Activated CD8-positive, alpha-beta memory T cell treated with anti-CD3 and anti-CD28 coated beads, Interleukin-2, amount 10 ng/mL, durations not matched to agents 7 days and 5 days (primary cell): Measurements from ENCODE around the gene MINDY4. TPM values are rescaled to one million over a fixed set of nuclear protein-coding genes. Genes with fewer than 3 reads are reported as not detected.
A peak's percentile ranks its signal among the peaks of the same experiment; 100 is the strongest.

Experiments
- ATAC-seq: fragments of 150-1000 bp; cut with Tn5 transposase; one replicate; pipeline ENCODE4 v1.10.0; 2021; ENCODE audit warnings: moderate library complexity
- CTCF ChIA-PET: fragments of 350-600 bp; sonication (Branson Sonifier 250); formaldehyde crosslinking; loops from one replicate; lab custom pipeline; 2021; ENCODE audit warnings: antibody characterized with exemption; lab: Charles Lee
- DNase-seq: peaks from one replicate; pipeline ENCODE4 v3.0.0-alpha.2; 2020
- H3K27ac Mint-ChIP-seq: one replicate; pipeline ENCODE4 v1.8.0; 2021; ENCODE audit warnings: mild to moderate bottlenecking, mixed read lengths
- H3K27me3 Mint-ChIP-seq: one replicate; pipeline ENCODE4 v1.8.0; 2021; ENCODE audit warnings: mixed read lengths
- H3K36me3 Mint-ChIP-seq: one replicate; pipeline ENCODE4 v1.8.0; 2021; ENCODE audit warnings: mild to moderate bottlenecking, mixed read lengths
- H3K4me1 Mint-ChIP-seq: one replicate; pipeline ENCODE4 v1.8.0; 2021; ENCODE audit warnings: mixed read lengths
- H3K4me3 Mint-ChIP-seq: one replicate; pipeline ENCODE4 v1.8.0; 2021; ENCODE audit warnings: mild to moderate bottlenecking, moderate library complexity, mixed read lengths
- H3K9me3 Mint-ChIP-seq: one replicate; pipeline ENCODE4 v1.8.0; 2022; ENCODE audit warnings: low read depth, mixed read lengths
- total RNA-seq, 2 experiments: library from RNA; stranded (reverse); gene quantifications; one replicate each; pipeline ENCODE4 v1.2.3, GENCODE V29; 2021

Gene MINDY4
- total RNA-seq, 2 experiments from 2014 or later: 1.1 to 1.3 TPM

- Mint-ChIP-seq H3K4me1 (peaks cover under 1% of the 10 kb centered on the region), H3K36me3 (no peaks in the 10 kb centered on the region), H3K9me3 (no peaks in the 10 kb centered on the region), H3K27ac (no peak overlapping the region), H3K27me3 (no peaks in the 10 kb centered on the region), H3K4me3 (no peak overlapping the region)
- CTCF ChIA-PET: interaction anchor here (1.2 kb wide), 1 partner anchor 10 kb away, joined by 3 read pairs; no protein-coding TSS in a partner anchor
- no peak for ATAC-seq
- no peak for DNase-seq
Observed at GRCh38 chr7:30790356-30790755, 19.1 kb downstream of the MINDY4 start.

- Mint-ChIP-seq H3K4me1 (peaks cover 9% of the 10 kb centered on the region), H3K36me3 (peaks cover 1% of the 10 kb centered on the region), H3K9me3 (no peaks in the 10 kb centered on the region), H3K4me3 (no peak overlapping the region), H3K27ac (no peak overlapping the region), H3K27me3 (no peaks in the 10 kb centered on the region)
- CTCF ChIA-PET: interaction anchor here (1.2 to 1.5 kb wide), 2 partner anchors 8 to 10 kb away, joined by 3 to 4 read pairs; no protein-coding TSS in a partner anchor
- DNase-seq (peak; percentile 29), ATAC-seq (no peak)
Observed at GRCh38 chr7:30791114-30791513, 19.9 kb downstream of the MINDY4 start.

GRCh38 chr7:30795161-30795948, 24.1 kb downstream of the MINDY4 start:
- Mint-ChIP-seq H3K27ac (peak overlapping the region; percentile 76), H3K9me3 (no peaks in the 10 kb centered on the region), H3K27me3 (no peaks in the 10 kb centered on the region), H3K4me1 (peaks cover 19% of the 10 kb centered on the region), H3K4me3 (no peak overlapping the region), H3K36me3 (peaks cover 1% of the 10 kb centered on the region)
- DNase-seq (peak; percentile 36), ATAC-seq (no peak)
- CTCF ChIA-PET: interaction anchor here (1.0 to 2.0 kb wide), 2 partner anchors 55 to 143 kb away, joined by 5 to 7 read pairs; no protein-coding TSS in a partner anchor

- no peaks in the 10 kb centered on the region for H3K27me3 Mint-ChIP-seq
- H3K4me3 Mint-ChIP-seq: no peak overlapping the region
- ATAC-seq (no peak), DNase-seq (peak; percentile 40)
- peaks cover 25% of the 10 kb centered on the region for H3K4me1 Mint-ChIP-seq
- peaks cover 1% of the 10 kb centered on the region for H3K36me3 Mint-ChIP-seq
- CTCF ChIA-PET: interaction anchor here (0.7 to 2.0 kb wide), 9 partner anchors 14 to 647 kb away, joined by 3 to 7 read pairs (median 4); no protein-coding TSS in a partner anchor
- no peaks in the 10 kb centered on the region for H3K9me3 Mint-ChIP-seq
- H3K27ac Mint-ChIP-seq: peak overlapping the region; percentile 76
Observed at GRCh38 chr7:30796105-30796869, 25.1 kb downstream of the MINDY4 start.

GRCh38 chr7:30797176-30798040, 26.2 kb downstream of the MINDY4 start:
- no peaks in the 10 kb centered on the region for H3K27me3 Mint-ChIP-seq
- H3K4me1 Mint-ChIP-seq: peaks cover 25% of the 10 kb centered on the region
- DNase-seq: no peak
- CTCF ChIA-PET: interaction anchor here (0.7 to 2.0 kb wide), 7 partner anchors 15 to 646 kb away, joined by 3 to 7 read pairs (median 4); no protein-coding TSS in a partner anchor
- H3K36me3 Mint-ChIP-seq: peaks cover 1% of the 10 kb centered on the region
- no peak overlapping the region for H3K27ac Mint-ChIP-seq
- H3K4me3 Mint-ChIP-seq: no peak overlapping the region
- H3K9me3 Mint-ChIP-seq: no peaks in the 10 kb centered on the region
- no peak for ATAC-seq

GRCh38 chr7:30799206-30799975, 28.2 kb downstream of the MINDY4 start:
- H3K4me1 Mint-ChIP-seq: peaks cover 25% of the 10 kb centered on the region
- CTCF ChIA-PET: interaction anchor here (1.2 to 1.9 kb wide), 2 partner anchors 16 to 323 kb away, joined by 5 to 6 read pairs; no protein-coding TSS in a partner anchor

GRCh38 chr7:30799976-30800661, 28.9 kb downstream of the MINDY4 start:
- Mint-ChIP-seq H3K4me1 (peaks cover 25% of the 10 kb centered on the region), H3K27me3 (no peaks in the 10 kb centered on the region), H3K36me3 (peaks cover 1% of the 10 kb centered on the region), H3K27ac (no peak overlapping the region), H3K9me3 (no peaks in the 10 kb centered on the region), H3K4me3 (no peak overlapping the region)
- ATAC-seq (no peak), DNase-seq (no peak)
- CTCF ChIA-PET: interaction anchor here (1.2 to 1.9 kb wide), 2 partner anchors 17 to 322 kb away, joined by 5 to 6 read pairs; no protein-coding TSS in a partner anchor

More at GRCh38 chr7:30799206-30799975, 28.2 kb downstream of the MINDY4 start:
- ATAC-seq (no peak), DNase-seq (no peak)
- H3K9me3 Mint-ChIP-seq: no peaks in the 10 kb centered on the region
- no peak overlapping the region for H3K4me3 Mint-ChIP-seq
- H3K36me3 Mint-ChIP-seq: peaks cover 1% of the 10 kb centered on the region
- no peak overlapping the region for H3K27ac Mint-ChIP-seq
- H3K27me3 Mint-ChIP-seq: no peaks in the 10 kb centered on the region

- Mint-ChIP-seq H3K4me1 (peaks cover 20% of the 10 kb centered on the region), H3K36me3 (peaks cover 1% of the 10 kb centered on the region), H3K9me3 (no peaks in the 10 kb centered on the region), H3K27ac (no peak overlapping the region), H3K27me3 (no peaks in the 10 kb centered on the region), H3K4me3 (no peak overlapping the region)
- DNase-seq (peak; percentile 55), ATAC-seq (peak; percentile 67)
- CTCF ChIA-PET: interaction anchor here (1.0 to 1.4 kb wide), 2 partner anchors 183 to 322 kb away, joined by 3 to 5 read pairs; no protein-coding TSS in a partner anchor
Observed at GRCh38 chr7:30800785-30801252, 29.6 kb downstream of the MINDY4 start.

GRCh38 chr7:30802812-30803211, 31.6 kb downstream of the MINDY4 start:
- peaks cover 6% of the 10 kb centered on the region for H3K4me1 Mint-ChIP-seq
- H3K27ac Mint-ChIP-seq: peak overlapping the region; percentile 16
- ATAC-seq (no peak), DNase-seq (no peak)
- no peaks in the 10 kb centered on the region for H3K27me3 Mint-ChIP-seq
- no peak overlapping the region for H3K4me3 Mint-ChIP-seq
- H3K9me3 Mint-ChIP-seq: no peaks in the 10 kb centered on the region
- H3K36me3 Mint-ChIP-seq: no peaks in the 10 kb centered on the region
- CTCF ChIA-PET: no interaction called here

- CTCF ChIA-PET: no interaction called here
- Mint-ChIP-seq H3K4me1 (peaks cover 6% of the 10 kb centered on the region), H3K9me3 (no peaks in the 10 kb centered on the region), H3K27ac (no peak overlapping the region), H3K36me3 (no peaks in the 10 kb centered on the region), H3K27me3 (no peaks in the 10 kb centered on the region), H3K4me3 (no peak overlapping the region)
- DNase-seq (no peak), ATAC-seq (no peak)
Observed at GRCh38 chr7:30804078-30804661, 33.0 kb downstream of the MINDY4 start.

GRCh38 chr7:30805081-30805691, 34.0 kb downstream of the MINDY4 start:
- H3K4me3 Mint-ChIP-seq: no peak overlapping the region
- DNase-seq: no peak
- no peaks in the 10 kb centered on the region for H3K27me3 Mint-ChIP-seq
- no peak for ATAC-seq
- CTCF ChIA-PET: no interaction called here
- peaks cover 6% of the 10 kb centered on the region for H3K4me1 Mint-ChIP-seq
- H3K27ac Mint-ChIP-seq: no peak overlapping the region
- H3K9me3 Mint-ChIP-seq: no peaks in the 10 kb centered on the region
- H3K36me3 Mint-ChIP-seq: no peaks in the 10 kb centered on the region
